ENCODE results near the gene DLK1. TPM values are rescaled to one million over a fixed set of nuclear protein-coding genes. Genes with fewer than 3 reads are reported as not detected.

Gene DLK1
- total RNA-seq, 2 donors from 2014 or later, result not detected

DNA sequence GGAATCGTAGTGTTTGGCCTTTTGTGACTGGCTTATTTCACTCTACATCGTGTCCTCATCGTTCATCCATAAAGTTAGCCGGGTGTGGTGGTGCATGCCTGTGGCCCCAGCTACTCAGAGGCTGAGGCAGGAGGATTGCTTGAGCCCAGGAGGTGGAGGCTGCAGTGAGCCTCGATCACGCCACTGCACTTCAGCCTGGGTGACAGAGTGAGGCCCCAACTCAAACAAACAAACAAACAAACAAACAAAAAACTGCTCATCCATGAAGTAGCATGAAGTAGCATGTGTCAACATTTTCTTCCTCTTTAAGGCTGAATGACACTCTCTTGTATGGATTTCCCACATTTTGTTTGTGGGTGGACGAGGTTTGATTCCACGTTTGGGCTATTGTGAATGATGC lies 55.3 kb downstream of the DLK1 start:
- H3K27me3 ChIP-seq, result no peaks in the 10 kb centered on the region
- no peak overlapping the region for H3K27ac ChIP-seq
- TF ChIP-seq, protein P1, sequence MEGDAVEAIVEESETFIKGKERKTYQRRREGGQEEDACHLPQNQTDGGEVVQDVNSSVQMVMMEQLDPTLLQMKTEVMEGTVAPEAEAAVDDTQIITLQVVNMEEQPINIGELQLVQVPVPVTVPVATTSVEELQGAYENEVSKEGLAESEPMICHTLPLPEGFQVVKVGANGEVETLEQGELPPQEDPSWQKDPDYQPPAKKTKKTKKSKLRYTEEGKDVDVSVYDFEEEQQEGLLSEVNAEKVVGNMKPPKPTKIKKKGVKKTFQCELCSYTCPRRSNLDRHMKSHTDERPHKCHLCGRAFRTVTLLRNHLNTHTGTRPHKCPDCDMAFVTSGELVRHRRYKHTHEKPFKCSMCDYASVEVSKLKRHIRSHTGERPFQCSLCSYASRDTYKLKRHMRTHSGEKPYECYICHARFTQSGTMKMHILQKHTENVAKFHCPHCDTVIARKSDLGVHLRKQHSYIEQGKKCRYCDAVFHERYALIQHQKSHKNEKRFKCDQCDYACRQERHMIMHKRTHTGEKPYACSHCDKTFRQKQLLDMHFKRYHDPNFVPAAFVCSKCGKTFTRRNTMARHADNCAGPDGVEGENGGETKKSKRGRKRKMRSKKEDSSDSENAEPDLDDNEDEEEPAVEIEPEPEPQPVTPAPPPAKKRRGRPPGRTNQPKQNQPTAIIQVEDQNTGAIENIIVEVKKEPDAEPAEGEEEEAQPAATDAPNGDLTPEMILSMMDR (IDR thresholded peaks at IDR 0.05), result no peak
- no peak for DNase-seq (ENCODE audit: low spot score)
- no peaks in the 10 kb centered on the region for H3K36me3 ChIP-seq
- H3K4me3 ChIP-seq, result no peak overlapping the region
- H3K9me3 ChIP-seq, result no peaks in the 10 kb centered on the region
- no peaks in the 10 kb centered on the region for H3K4me1 ChIP-seq

DNA sequence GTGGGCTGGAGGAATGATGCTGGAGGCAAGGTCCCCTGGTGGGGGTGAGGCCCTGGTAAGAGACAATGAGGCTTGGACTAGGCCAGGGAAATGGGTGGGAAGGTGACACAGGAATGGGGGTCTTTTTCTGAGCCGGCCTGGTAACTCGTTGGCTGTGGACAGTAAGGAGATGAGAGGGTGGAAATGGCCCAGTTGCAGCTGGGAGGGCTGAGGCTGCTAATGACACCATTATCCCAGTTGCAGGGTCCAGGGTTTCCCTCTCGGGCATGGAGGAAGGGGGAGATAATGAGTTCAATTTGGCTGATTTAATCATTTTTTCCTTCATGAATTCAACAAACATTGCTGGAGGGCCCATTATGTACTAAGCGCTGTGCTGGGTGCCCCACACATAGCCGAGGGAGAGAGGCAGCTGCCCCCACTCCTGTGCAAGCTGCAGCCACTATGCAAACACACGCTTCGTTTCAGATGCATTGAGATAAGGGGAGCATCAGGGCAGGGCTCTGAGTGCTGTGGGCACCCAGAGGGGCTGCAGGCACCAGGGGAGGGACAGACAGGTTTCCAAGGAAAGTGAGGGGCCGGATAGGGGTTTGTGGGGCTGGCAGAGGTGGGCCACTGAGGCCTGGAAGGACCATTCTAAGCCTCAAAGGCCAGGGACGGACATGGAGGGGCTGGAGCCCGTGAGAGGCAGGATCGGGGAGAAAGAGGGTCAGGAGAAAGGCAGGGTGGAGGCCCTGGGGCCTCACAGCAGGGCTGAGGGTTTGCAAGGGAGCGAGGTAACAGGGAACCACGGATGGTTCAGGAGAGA lies 56.0 kb downstream of the DLK1 start:
- DNase-seq (ENCODE audit: low spot score), result no peak
- no peak overlapping the region for H3K4me3 ChIP-seq
- TF ChIP-seq, protein P1 (IDR thresholded peaks at IDR 0.05), result no peak
- H3K4me1 ChIP-seq, result no peaks in the 10 kb centered on the region
- no peaks in the 10 kb centered on the region for H3K27me3 ChIP-seq
- no peak overlapping the region for H3K27ac ChIP-seq
- H3K36me3 ChIP-seq, result no peaks in the 10 kb centered on the region
- no peaks in the 10 kb centered on the region for H3K9me3 ChIP-seq

DNA sequence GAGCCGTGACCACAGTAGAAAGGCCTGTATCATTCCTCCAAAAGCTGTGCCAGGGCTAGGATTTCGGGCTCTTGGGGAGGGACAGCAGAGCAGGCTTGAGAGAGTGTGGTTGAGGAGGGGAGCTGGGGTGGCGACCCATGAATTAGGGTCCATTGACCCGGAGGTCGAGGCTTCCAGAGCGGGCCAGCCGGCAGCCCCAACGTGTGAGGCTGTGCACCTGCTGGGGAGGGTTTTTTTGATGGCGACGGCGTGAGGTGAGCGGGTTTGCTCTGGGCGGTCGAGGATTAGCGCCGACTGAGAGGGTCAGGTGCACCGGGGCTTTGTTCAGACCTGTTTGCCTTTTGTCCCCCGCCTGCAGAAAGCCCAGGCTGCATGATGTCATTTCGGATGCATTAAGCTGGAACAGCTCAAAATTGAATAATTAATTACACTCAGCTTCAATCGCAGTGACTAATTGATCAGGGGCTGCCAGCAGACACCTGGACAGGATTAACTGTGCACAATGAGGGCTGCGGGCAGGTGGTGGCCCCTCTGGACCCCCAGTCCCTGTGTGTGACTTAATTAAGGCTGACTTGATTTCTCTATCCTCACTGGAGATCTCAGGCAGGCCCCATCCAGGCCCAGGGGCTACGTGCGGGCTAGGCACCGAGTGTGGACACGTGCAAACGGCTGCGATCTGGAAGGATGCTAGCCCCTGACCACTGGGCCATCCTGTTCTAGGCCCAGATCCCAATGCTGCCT lies 57.1 kb downstream of the DLK1 start:
- H3K27me3 ChIP-seq, result no peaks in the 10 kb centered on the region
- no peaks in the 10 kb centered on the region for H3K9me3 ChIP-seq
- no peaks in the 10 kb centered on the region for H3K4me1 ChIP-seq
- H3K36me3 ChIP-seq, result no peaks in the 10 kb centered on the region
- no peak overlapping the region for H3K27ac ChIP-seq
- TF ChIP-seq, protein P1 (IDR thresholded peaks at IDR 0.05), result no peak
- no peak overlapping the region for H3K4me3 ChIP-seq
- no peak for DNase-seq (ENCODE audit: low spot score)

DNA sequence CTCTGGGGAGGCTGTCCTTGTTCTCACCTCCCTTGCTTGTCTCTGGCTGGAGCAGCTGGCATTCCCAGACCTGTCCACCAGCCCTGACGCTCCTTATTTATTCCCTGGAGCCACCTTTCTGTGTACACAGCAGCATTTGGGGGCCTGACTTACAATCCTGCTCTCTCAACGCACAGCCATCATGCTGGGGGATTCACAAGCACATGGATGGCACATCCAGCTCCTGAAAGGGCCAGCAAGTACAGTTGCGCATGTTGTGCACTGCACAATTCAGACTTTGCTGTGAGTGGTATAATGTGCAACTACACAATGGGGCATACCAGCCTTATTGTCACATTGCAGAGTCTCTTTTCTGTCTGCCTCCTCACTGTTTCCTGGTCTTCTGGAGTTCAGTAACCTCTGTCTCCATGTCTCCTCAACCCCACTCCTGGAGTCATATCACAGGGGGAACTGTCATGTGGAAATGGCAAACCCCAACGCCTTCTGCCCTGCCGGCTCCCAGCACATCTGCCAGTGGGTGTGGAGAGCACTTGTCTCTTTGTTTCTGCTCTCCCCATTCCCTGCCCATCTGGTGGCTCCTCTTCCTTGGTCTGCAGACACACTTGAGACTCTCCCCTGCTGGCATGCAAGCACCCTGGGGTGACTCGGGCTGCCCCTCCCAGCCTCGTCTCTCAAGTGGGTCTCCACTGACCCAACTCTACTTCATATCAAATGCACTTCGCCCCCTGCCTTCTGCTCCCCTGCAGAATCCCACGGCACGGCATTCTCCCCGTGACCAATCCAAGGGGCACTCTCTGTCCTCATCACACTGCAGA lies 58.0 kb downstream of the DLK1 start:
- no peaks in the 10 kb centered on the region for H3K4me1 ChIP-seq
- H3K36me3 ChIP-seq, result no peaks in the 10 kb centered on the region
- no peak overlapping the region for H3K4me3 ChIP-seq
- H3K27ac ChIP-seq, result no peak overlapping the region
- TF ChIP-seq, protein P1 (IDR thresholded peaks at IDR 0.05), result no peak
- no peak for DNase-seq (ENCODE audit: low spot score)
- H3K9me3 ChIP-seq, result no peaks in the 10 kb centered on the region
- no peaks in the 10 kb centered on the region for H3K27me3 ChIP-seq

DNA sequence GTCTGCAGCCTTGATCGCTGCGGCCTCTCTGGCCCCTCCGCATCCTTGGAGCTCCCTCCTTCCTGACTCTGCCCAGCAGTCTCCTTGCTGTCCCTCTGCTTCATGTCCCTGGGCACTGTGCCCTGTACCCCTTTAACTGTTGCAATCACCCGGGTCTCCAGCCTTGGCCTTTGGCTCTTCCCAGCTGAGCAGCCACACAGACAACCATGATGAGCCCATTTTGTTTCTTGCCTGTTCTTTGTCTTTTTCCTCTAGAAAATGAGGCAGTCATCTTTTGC lies 58.6 kb downstream of the DLK1 start:
- Histone ChIP-seq H3K27ac (no peak overlapping the region), H3K4me3 (no peak overlapping the region), H3K9me3 (no peaks in the 10 kb centered on the region), H3K27me3 (no peaks in the 10 kb centered on the region), H3K36me3 (no peaks in the 10 kb centered on the region), H3K4me1 (no peaks in the 10 kb centered on the region)
- DNase-seq (ENCODE audit: low spot score), result no peak
- TF ChIP-seq, protein P1 (IDR thresholded peaks at IDR 0.05), result no peak

All from right atrium auricular region (tissue), 2 donors.